ENCODE data around the gene CDC25B.

GRCh38 chr20:3759316-3759823, 36.7 kb upstream of the CDC25B start:
- no peak for TF ChIP-seq CTCF (IDR thresholded peaks at IDR 0.05; ENCODE audit: low read depth, low read length)
- no peak for TF ChIP-seq MYC (IDR thresholded peaks at IDR 0.05; ENCODE audit: low read depth, low read length)
- TF ChIP-seq POLR2A (IDR thresholded peaks at IDR 0.05; ENCODE audit: extremely low read depth, insufficient read length) = no peak
- TF ChIP-seq MAX (IDR thresholded peaks at IDR 0.05; ENCODE audit: low read depth, low read length) = no peak

Measured in NB4 (cell line).